Neural crest cell (in vitro differentiated cells): ENCODE data around the gene SCUBE3. TPM values are rescaled to one million over a fixed set of nuclear protein-coding genes. Genes with fewer than 3 reads are reported as not detected.

Experiments used
- DNase-seq: peaks from one replicate; pipeline ENCODE4 v3.0.0; 2021; ENCODE audit warnings: low read depth, mixed read lengths, low spot score
- H3K27ac Mint-ChIP-seq: one replicate; pipeline ENCODE4 v1.8.0; 2021; ENCODE audit warnings: mild to moderate bottlenecking, mixed read lengths; ENCODE audit not compliant: unreplicated experiment
- H3K27me3 Mint-ChIP-seq: 2 replicates; pipeline ENCODE4 v1.8.0; 2021; ENCODE audit warnings: low read depth, mild to moderate bottlenecking, mixed read lengths
- H3K36me3 Mint-ChIP-seq: 2 replicates; pipeline ENCODE4 v1.8.0; 2021; ENCODE audit warnings: low read depth, mild to moderate bottlenecking, mixed read lengths
- H3K4me1 Mint-ChIP-seq: 2 replicates; pipeline ENCODE4 v1.8.0; 2021; ENCODE audit warnings: mixed read lengths
- H3K4me3 Mint-ChIP-seq: one replicate; pipeline ENCODE4 v1.8.0; 2021; ENCODE audit warnings: mild to moderate bottlenecking, mixed read lengths
- H3K9me3 Mint-ChIP-seq: 2 replicates; pipeline ENCODE4 v1.8.0; 2021; ENCODE audit warnings: mixed read lengths
- CTCF ChIP-seq: fragments of 200-600 bp; sonication (generic); conservative IDR thresholded peaks from 2 replicates; pipeline ENCODE4 v1.5.0; 2021; ENCODE audit warnings: antibody characterized with exemption, mild to moderate bottlenecking
- total RNA-seq: library from RNA; stranded (reverse); gene quantifications from 2 replicates; pipeline ENCODE4 v1.2.1, GENCODE V29; 2021

The SCUBE3 gene
- total RNA-seq, 1 donor from 2014 or later, result 22.5 TPM

- no peak for DNase-seq
- Mint-ChIP-seq H3K4me1 (peaks cover 18% of the 10 kb centered on the region), H3K27me3 (no peaks in the 10 kb centered on the region), H3K27ac (no peak overlapping the region), H3K9me3 (no peaks in the 10 kb centered on the region), H3K4me3 (no peak overlapping the region), H3K36me3 (peaks cover 25% of the 10 kb centered on the region)
- TF ChIP-seq CTCF, result no peak
Observed at GRCh38 chr6:35239581-35239980, 25.8 kb downstream of the SCUBE3 start.

- DNase-seq, result peak; percentile 79
- Mint-ChIP-seq H3K4me3 (no peak overlapping the region), H3K27me3 (no peaks in the 10 kb centered on the region), H3K9me3 (no peaks in the 10 kb centered on the region), H3K4me1 (peaks cover 18% of the 10 kb centered on the region), H3K36me3 (peaks cover 22% of the 10 kb centered on the region), H3K27ac (no peak overlapping the region)
- TF ChIP-seq CTCF, result peak; percentile 99
Observed at GRCh38 chr6:35240838-35241801, 27.4 kb downstream of the SCUBE3 start.

GRCh38 chr6:35242486-35242885 is 28.7 kb downstream of the SCUBE3 start:
- Mint-ChIP-seq H3K27me3 (no peaks in the 10 kb centered on the region), H3K9me3 (no peaks in the 10 kb centered on the region), H3K27ac (no peak overlapping the region), H3K36me3 (peaks cover 18% of the 10 kb centered on the region), H3K4me3 (no peak overlapping the region), H3K4me1 (peaks cover 18% of the 10 kb centered on the region)
- no peak for TF ChIP-seq CTCF
- no peak for DNase-seq

GRCh38 chr6:35242906-35243305 is 29.1 kb downstream of the SCUBE3 start:
- no peak overlapping the region for H3K4me3 Mint-ChIP-seq
- no peaks in the 10 kb centered on the region for H3K9me3 Mint-ChIP-seq
- peaks cover 18% of the 10 kb centered on the region for H3K36me3 Mint-ChIP-seq
- H3K4me1 Mint-ChIP-seq, result peaks cover 18% of the 10 kb centered on the region
- DNase-seq, result no peak
- H3K27ac Mint-ChIP-seq, result no peak overlapping the region
- TF ChIP-seq CTCF, result no peak
- no peaks in the 10 kb centered on the region for H3K27me3 Mint-ChIP-seq

GRCh38 chr6:35243386-35243958 is 29.7 kb downstream of the SCUBE3 start:
- Mint-ChIP-seq H3K4me3 (no peak overlapping the region), H3K36me3 (peaks cover 18% of the 10 kb centered on the region), H3K9me3 (no peaks in the 10 kb centered on the region), H3K4me1 (peaks cover 16% of the 10 kb centered on the region), H3K27me3 (no peaks in the 10 kb centered on the region), H3K27ac (no peak overlapping the region)
- no peak for DNase-seq
- TF ChIP-seq CTCF, result no peak
